Measurements from ENCODE around the gene HYLS1.

Gene HYLS1

GRCh38 chr11:125873881-125874555 is 13.4 kb upstream of the HYLS1 start:
- H3K4me3 ChIP-seq (ENCODE audit: low read length) = no peak overlapping the region
- no peaks in the 10 kb centered on the region for H3K9me2 ChIP-seq (replicated peaks; ENCODE audit: insufficient read depth, low read length)
- no peaks in the 10 kb centered on the region for H3K79me2 ChIP-seq (ENCODE audit: low read length)
- H2AFZ ChIP-seq (ENCODE audit: low read length) = no peak overlapping the region
- no peaks in the 10 kb centered on the region for H3K27me3 ChIP-seq (replicated peaks; ENCODE audit: insufficient read depth, low read length)
- DNase-seq = no peak
- H4K20me1 ChIP-seq (ENCODE audit: insufficient read depth, low read length) = no peaks in the 10 kb centered on the region
- no peak overlapping the region for H3K27ac ChIP-seq (ENCODE audit: low read length)
- no peaks in the 10 kb centered on the region for H3K9me3 ChIP-seq (replicated peaks; ENCODE audit: insufficient read depth, low read length)
- H3F3A ChIP-seq (ENCODE audit: insufficient read depth, low read length) = no peaks in the 10 kb centered on the region
- H3K9ac ChIP-seq (ENCODE audit: low read length) = no peak overlapping the region
- TF ChIP-seq CTCF (IDR thresholded peaks at IDR 0.05; ENCODE audit: low read length) = no peak
- H3K36me3 ChIP-seq (replicated peaks; ENCODE audit: insufficient read depth, low read length) = no peaks in the 10 kb centered on the region
- no peaks in the 10 kb centered on the region for H3K4me1 ChIP-seq (ENCODE audit: low read length)
- no peak overlapping the region for H3K4me2 ChIP-seq (ENCODE audit: low read depth, low read length)

- no peaks in the 10 kb centered on the region for H3K36me3 ChIP-seq (replicated peaks; ENCODE audit: insufficient read depth, low read length)
- no peaks in the 10 kb centered on the region for H3K9me2 ChIP-seq (replicated peaks; ENCODE audit: insufficient read depth, low read length)
- H3K9me3 ChIP-seq (replicated peaks; ENCODE audit: insufficient read depth, low read length) = no peaks in the 10 kb centered on the region
- H2AFZ ChIP-seq (ENCODE audit: low read length) = no peak overlapping the region
- no peak overlapping the region for H3K27ac ChIP-seq (ENCODE audit: low read length)
- no peaks in the 10 kb centered on the region for H3F3A ChIP-seq (ENCODE audit: insufficient read depth, low read length)
- H3K4me3 ChIP-seq (ENCODE audit: low read length) = no peak overlapping the region
- TF ChIP-seq EZH2phosphoT487 (IDR thresholded peaks at IDR 0.05; ENCODE audit: low read length) (no peak), EZH2 (optimal IDR thresholded peaks at IDR 0.05; ENCODE audit: low read depth, low read length) (no peak), CTCF (IDR thresholded peaks at IDR 0.05; ENCODE audit: low read length) (peak; percentile 78)
- no peak overlapping the region for H3K4me2 ChIP-seq (ENCODE audit: low read depth, low read length)
- H3K9ac ChIP-seq (ENCODE audit: low read length) = no peak overlapping the region
- H3K27me3 ChIP-seq (replicated peaks; ENCODE audit: insufficient read depth, low read length) = no peaks in the 10 kb centered on the region
- H3K79me2 ChIP-seq (ENCODE audit: low read length) = no peaks in the 10 kb centered on the region
- peak; percentile 49 for DNase-seq
- no peaks in the 10 kb centered on the region for H4K20me1 ChIP-seq (ENCODE audit: insufficient read depth, low read length)
- no peaks in the 10 kb centered on the region for H3K4me1 ChIP-seq (ENCODE audit: low read length)
These were observed 12.8 kb upstream of the HYLS1 start for GRCh38 chr11:125874556-125875124.

- H3K4me1 ChIP-seq (ENCODE audit: low read length) = no peaks in the 10 kb centered on the region
- no peaks in the 10 kb centered on the region for H3F3A ChIP-seq (ENCODE audit: insufficient read depth, low read length)
- H4K20me1 ChIP-seq (ENCODE audit: insufficient read depth, low read length) = no peaks in the 10 kb centered on the region
- no peak overlapping the region for H3K9ac ChIP-seq (ENCODE audit: low read length)
- peaks cover 9% of the 10 kb centered on the region; the same call in 1 of the 2 replicates for H3K79me2 ChIP-seq (ENCODE audit: low read length)
- no peak overlapping the region for H3K4me2 ChIP-seq (ENCODE audit: low read depth, low read length)
- no peaks in the 10 kb centered on the region for H3K9me2 ChIP-seq (replicated peaks; ENCODE audit: insufficient read depth, low read length)
- H2AFZ ChIP-seq (ENCODE audit: low read length) = no peak overlapping the region
- no peak for DNase-seq
- TF ChIP-seq EZH2 (optimal IDR thresholded peaks at IDR 0.05; ENCODE audit: low read depth, low read length) (no peak), CTCF (IDR thresholded peaks at IDR 0.05; ENCODE audit: low read length) (no peak), EZH2phosphoT487 (IDR thresholded peaks at IDR 0.05; ENCODE audit: low read length) (no peak)
- H3K27ac ChIP-seq (ENCODE audit: low read length) = no peak overlapping the region
- H3K4me3 ChIP-seq (ENCODE audit: low read length) = no peak overlapping the region
- H3K36me3 ChIP-seq (replicated peaks; ENCODE audit: insufficient read depth, low read length) = no peaks in the 10 kb centered on the region
- no peaks in the 10 kb centered on the region for H3K9me3 ChIP-seq (replicated peaks; ENCODE audit: insufficient read depth, low read length)
- no peaks in the 10 kb centered on the region for H3K27me3 ChIP-seq (replicated peaks; ENCODE audit: insufficient read depth, low read length)
These were observed 6.2 kb upstream of the HYLS1 start for GRCh38 chr11:125881291-125881690.

All from MM.1S (cell line).